H1 (cell line): ENCODE measurements around the gene PRSS50. TPM values are rescaled to one million over a fixed set of nuclear protein-coding genes. Genes with fewer than 3 reads are reported as not detected.

Source experiments
- CTCF ChIA-PET: fragments of 300-600 bp; sonication (Branson Sonifier 250); formaldehyde crosslinking; loops from one replicate; lab custom pipeline; 2021; ENCODE audit not compliant: partially characterized antibody; lab: Charles Lee
- POLR2A ChIA-PET: fragments of 300-600 bp; sonication (Branson Sonifier 250); formaldehyde crosslinking; loops from one replicate; lab custom pipeline; 2021; ENCODE audit warnings: inconsistent platforms; ENCODE audit not compliant: partially characterized antibody; lab: Charles Lee
- DNase-seq, 2 experiments: peaks; one replicate each; pipeline versions ENCODE4 v3.0.0 to v3.0.0-alpha.2; 2010 to 2022; ENCODE audit warnings: low spot score in 2 of 2, low read depth in 1 of 2, mixed read lengths in 1 of 2
- FAIRE-seq: peaks from 2 replicates; lab custom pipeline; 2011; peaks lifted over from hg19 to GRCh38; lab: Jason Lieb, UNC
- H2AFZ ChIP-seq: 2 replicates; pipeline ENCODE4 v1.8.1; 2012; ENCODE audit warnings: low read length, inconsistent platforms
- H2AK5ac ChIP-seq: 2 replicates; pipeline ENCODE4 v1.6.1; 2013; ENCODE audit warnings: low read depth, low read length
- H2BK120ac ChIP-seq: replicated peaks from 2 replicates; pipeline ENCODE3; 2013; ENCODE audit warnings: low read depth, low read length, inconsistent platforms
- H2BK12ac ChIP-seq: 2 replicates; pipeline ENCODE4 v1.6.1; 2013; ENCODE audit warnings: low read depth, low read length
- H2BK15ac ChIP-seq: 2 replicates; pipeline ENCODE4 v1.6.1; 2013; ENCODE audit warnings: low read length
- H2BK20ac ChIP-seq: 2 replicates; pipeline ENCODE4 v1.6.1; 2013; ENCODE audit warnings: low read length
- H2BK5ac ChIP-seq: 2 replicates; pipeline ENCODE4 v1.6.1; 2013; ENCODE audit warnings: low read depth, low read length
- H3K14ac ChIP-seq: 2 replicates; pipeline ENCODE4 v1.6.1; 2013; ENCODE audit warnings: inconsistent platforms; ENCODE audit not compliant: insufficient read length
- H3K18ac ChIP-seq: 2 replicates; pipeline ENCODE4 v1.6.1; 2013; ENCODE audit warnings: low read length; ENCODE audit errors: extremely low read depth
- H3K23ac ChIP-seq: 2 replicates; pipeline ENCODE4 v1.6.1; 2013; ENCODE audit warnings: inconsistent platforms; ENCODE audit not compliant: insufficient read length
- H3K23me2 ChIP-seq: 2 replicates; pipeline ENCODE4 v1.6.1; 2013; ENCODE audit warnings: low read depth, low read length
- H3K27ac ChIP-seq: 2 replicates; pipeline ENCODE4 v1.6.1; 2011; ENCODE audit warnings: low read depth, low read length, inconsistent platforms
- H3K27me3 ChIP-seq, 4 experiments: replicated peaks in 1 of 4; 1 replicate in 1 of 4; 2 replicates in 3 of 4; pipeline versions ENCODE4 v1.6.1 to v1.8.1; 2011 to 2013; ENCODE audit warnings: low read length in 3 of 4, mild to moderate bottlenecking in 3 of 4, inconsistent platforms in 2 of 4, mixed read lengths in 2 of 4, moderate library complexity in 1 of 4; ENCODE audit not compliant: control insufficient read depth in 3 of 4, insufficient read depth in 3 of 4; ENCODE audit errors: extremely low read depth in 1 of 4
- H3K36me3 ChIP-seq, 4 experiments: 2 replicates each; pipeline versions ENCODE4 v1.6.1 to v1.8.1; 2011 to 2013; ENCODE audit warnings: mild to moderate bottlenecking in 4 of 4, low read length in 3 of 4, moderate library complexity in 2 of 4, control low read depth in 1 of 4, inconsistent platforms in 1 of 4; ENCODE audit not compliant: insufficient read depth in 4 of 4, control insufficient read depth in 2 of 4
- H3K4ac ChIP-seq: replicated peaks from 2 replicates; pipeline ENCODE3; 2013; ENCODE audit warnings: low read length, low read depth, mixed read lengths, inconsistent platforms; ENCODE audit not compliant: insufficient read length
- H3K4me1 ChIP-seq, 4 experiments: replicated peaks in 1 of 4; 1 replicate in 1 of 4; 2 replicates in 3 of 4; pipeline versions ENCODE4 v1.6.1 to v1.8.1; 2011 to 2013; ENCODE audit warnings: low read length in 3 of 4, inconsistent platforms in 2 of 4, mixed read lengths in 1 of 4; ENCODE audit not compliant: insufficient read depth in 4 of 4, control insufficient read depth in 3 of 4
- H3K4me2 ChIP-seq, 2 experiments: 2 replicates each; pipeline versions ENCODE4 v1.6.1 to v1.8.1; 2011 to 2013; ENCODE audit warnings: low read depth in 2 of 2, low read length in 2 of 2, control low read depth in 1 of 2, inconsistent platforms in 1 of 2, mild to moderate bottlenecking in 1 of 2; ENCODE audit not compliant: insufficient read depth in 1 of 2
- H3K4me3 ChIP-seq, 4 experiments: fragments of 200-600, 300-600 bp in 1 of 4; sonication (generic), shearing (Covaris generic), sonication (Bioruptor Twin) in 1 of 4; 2 replicates each; pipeline versions ENCODE4 v1.5.1 to v1.8.1; 2011 to 2016; ENCODE audit warnings: low read length in 4 of 4, low read depth in 3 of 4, control low read depth in 2 of 4, inconsistent platforms in 2 of 4, mild to moderate bottlenecking in 2 of 4, mixed read lengths in 1 of 4, moderate library complexity in 1 of 4; ENCODE audit not compliant: insufficient read depth in 2 of 4; ENCODE audit errors: extremely low read depth in 1 of 4
- H3K56ac ChIP-seq: replicated peaks from 2 replicates; pipeline ENCODE3; 2013; ENCODE audit warnings: low read depth, mild to moderate bottlenecking, mixed read lengths, low read length, inconsistent platforms; ENCODE audit not compliant: insufficient read length
- H3K79me1 ChIP-seq: 2 replicates; pipeline ENCODE4 v1.6.1; 2013; ENCODE audit warnings: low read depth, low read length, control low read depth
- H3K79me2 ChIP-seq, 2 experiments: 2 replicates each; pipeline versions ENCODE4 v1.6.1 to v1.8.1; 2012 to 2013; ENCODE audit warnings: low read length in 2 of 2, mild to moderate bottlenecking in 2 of 2, inconsistent platforms in 1 of 2; ENCODE audit not compliant: insufficient read depth in 2 of 2, control insufficient read depth in 1 of 2
- H3K9ac ChIP-seq, 4 experiments: replicated peaks in 1 of 4; 1 replicate in 1 of 4; 2 replicates in 3 of 4; pipeline versions ENCODE4 v1.6.1 to v1.8.1; 2011 to 2013; ENCODE audit warnings: low read depth in 3 of 4, low read length in 3 of 4, control low read depth in 2 of 4, mild to moderate bottlenecking in 2 of 4, moderate library complexity in 2 of 4, inconsistent platforms in 1 of 4; ENCODE audit errors: extremely low read depth in 1 of 4
- H3K9me3 ChIP-seq, 2 experiments: 2 replicates each; pipeline versions ENCODE4 v1.6.1 to v1.8.1; 2012 to 2013; ENCODE audit warnings: mild to moderate bottlenecking in 2 of 2, moderate library complexity in 2 of 2, control low read depth in 1 of 2, inconsistent platforms in 1 of 2, low read depth in 1 of 2, low read length in 1 of 2, mixed read lengths in 1 of 2; ENCODE audit not compliant: insufficient read depth in 2 of 2
- H4K20me1 ChIP-seq, 2 experiments: replicated peaks in 1 of 2; 2 replicates each; pipeline versions ENCODE3 to v1.8.1; 2011 to 2013; ENCODE audit warnings: inconsistent platforms in 2 of 2, low read length in 2 of 2, mild to moderate bottlenecking in 1 of 2; ENCODE audit not compliant: insufficient read depth in 2 of 2, control insufficient read depth in 1 of 2
- H4K5ac ChIP-seq: 2 replicates; pipeline ENCODE4 v1.6.1; 2013; ENCODE audit warnings: low read length, low read depth, mixed read lengths, inconsistent platforms; ENCODE audit not compliant: insufficient read length
- H4K8ac ChIP-seq: 2 replicates; pipeline ENCODE4 v1.8.0; 2013; ENCODE audit warnings: mild to moderate bottlenecking, moderate library complexity, low read length, inconsistent platforms; ENCODE audit not compliant: insufficient read depth; ENCODE audit errors: extremely low read depth
- H4K91ac ChIP-seq: replicated peaks from 2 replicates; pipeline ENCODE3; 2013; ENCODE audit warnings: low read length, mixed read lengths, inconsistent platforms; ENCODE audit not compliant: insufficient read length
- CHD2 ChIP-seq: IDR thresholded peaks from 2 replicates; pipeline ENCODE4 v1.6.1; 2012; ENCODE audit warnings: low read length, improper control_type of control experiment
- JUND ChIP-seq: IDR thresholded peaks from 2 replicates; pipeline ENCODE4 v1.6.1; 2011; ENCODE audit warnings: mild to moderate bottlenecking, improper control_type of control experiment, low read length
- KDM5A ChIP-seq: fragments of 200-600 bp; IDR thresholded peaks from 2 replicates; pipeline ENCODE4 v1.7.1; 2012; ENCODE audit warnings: mild to moderate bottlenecking, low read length, inconsistent platforms, mixed read lengths
- RAD21 ChIP-seq, 2 experiments: IDR thresholded peaks in 1 of 2; conservative IDR thresholded peaks in 1 of 2; 2 replicates each; pipeline ENCODE4 v1.6.1; 2011; ENCODE audit warnings: low read depth in 2 of 2, low read length in 2 of 2, improper control_type of control experiment in 1 of 2, inconsistent platforms in 1 of 2, mild to moderate bottlenecking in 1 of 2, moderate library complexity in 1 of 2
- SP2 ChIP-seq: IDR thresholded peaks from 2 replicates; pipeline ENCODE4 v1.6.1; 2012; ENCODE audit warnings: mild to moderate bottlenecking, low read length, inconsistent platforms
- WGBS, 2 experiments: shearing (Covaris generic) in 1 of 2; methylation state at CpG; one replicate each; pipeline versions ENCODE4 v1.1.6 to v1.1.7; 2013 to 2015; ENCODE audit warnings: low lambda C conversion rate in 2 of 2, mixed read lengths in 2 of 2, inconsistent platforms in 1 of 2, low coverage in 1 of 2, missing lambda C conversion rate in 1 of 2; ENCODE audit not compliant: insufficient replicate concordance in 2 of 2, insufficient coverage in 1 of 2, insufficient read length in 1 of 2; ENCODE audit errors: extremely low coverage in 1 of 2, missing lambda C conversion rate in 1 of 2; 5-methylcytosine and 5-hydroxymethylcytosine counted together
- polyA plus RNA-seq, 7 experiments: library from polyadenylated mRNA; depleted of rRNA in 3 of 7; stranded (reverse) in 5 of 7; unstranded in 2 of 7; fragments of >200 nt in 5 of 7; fragments of 200-250 nt in 2 of 7; gene quantifications; 1 replicate in 5 of 7; 2 replicates in 1 of 7; 4 replicates in 1 of 7; pipeline versions ENCODE4 v1.2.1 to v1.2.3, GENCODE V29; 2011 to 2013; ENCODE audit warnings: missing spikeins in 2 of 7, mixed read lengths in 2 of 7
- total RNA-seq: library from RNA; stranded (reverse); fragmentation: NEBNext Ultra II Directional; extraction: Animal tissue kit (Norgen Biotek cat#: 25700); gene quantifications from 2 replicates; pipeline ENCODE4 v1.2.1, GENCODE V29; 2021

The PRSS50 gene
- total and polyA plus RNA-seq, 2 of the 8 experiments (the other 6 are each of a cell fraction or from before 2014, with no cell fraction given), result 0.47 to 0.71 TPM

- H2BK20ac ChIP-seq, result no peak overlapping the region
- no peaks in the 10 kb centered on the region for H3K79me2 ChIP-seq
- no peak overlapping the region for H3K27ac ChIP-seq
- peaks cover 2 to 24% (median 20%) of the 10 kb centered on the region in 4 experiments; a peak in 6 of 7 replicates for H3K27me3 ChIP-seq
- no peak overlapping the region for H2AK5ac ChIP-seq
- no peak for DNase-seq
- POLR2A ChIA-PET, result interaction anchor here (0.9 to 1.5 kb wide), 2 partner anchors 12 to 209 kb away, joined by 3 to 4 read pairs; no protein-coding TSS in a partner anchor
- FAIRE-seq, result no peak
- no peaks in the 10 kb centered on the region for H3K9me3 ChIP-seq
- H4K5ac ChIP-seq, result no peak overlapping the region
- no peak overlapping the region for H3K4me3 ChIP-seq
- no peak overlapping the region for H3K56ac ChIP-seq
- no peak overlapping the region for H4K91ac ChIP-seq
- 82% methylated on average over 4 of the region's 4 CpGs; no CpG with 5 or more reads in 1 of the 2 experiments for WGBS, 2 experiments
- H3K9ac ChIP-seq, result no peak overlapping the region
- no peak overlapping the region for H3K4me2 ChIP-seq
- H3K23ac ChIP-seq, result no peak overlapping the region
- no peak overlapping the region for H3K14ac ChIP-seq
- no peaks in the 10 kb centered on the region for H3K79me1 ChIP-seq
- peaks cover 2% of the 10 kb centered on the region in 2 experiments for H4K20me1 ChIP-seq
- H3K4ac ChIP-seq, result no peak overlapping the region
- no peak overlapping the region; the same call in 1 of the 2 replicates for H4K8ac ChIP-seq
- no peaks in the 10 kb centered on the region for H3K36me3 ChIP-seq
- H2AFZ ChIP-seq, result no peak overlapping the region
- peaks cover 0 to 9% (median 2%) of the 10 kb centered on the region in 4 experiments; a peak in 4 of 7 replicates for H3K4me1 ChIP-seq
- TF ChIP-seq CHD2, result no peak
- TF ChIP-seq KDM5A, result no peak
- no peak for TF ChIP-seq SP2
- TF ChIP-seq RAD21 (IDR thresholded peaks at IDR 0.05 in 1 of 2, conservative IDR thresholded peaks at IDR 0.05 in 1 of 2; ENCODE audit: low read depth in 2 of 2, low read length in 2 of 2), result no peak
- no peak for TF ChIP-seq JUND
- H2BK12ac ChIP-seq, result no peak overlapping the region
- CTCF ChIA-PET, result interaction anchor here (0.7 to 3.0 kb wide), 24 partner anchors 9 to 238 kb away, joined by 3 to 17 read pairs (median 4); partner anchors contain the start of genes LTF and PRSS50
- no peak overlapping the region for H2BK5ac ChIP-seq
- H3K23me2 ChIP-seq, result no peaks in the 10 kb centered on the region; the same call in 1 of the 2 replicates
- H2BK15ac ChIP-seq, result no peak overlapping the region
- H3K18ac ChIP-seq, result no peak overlapping the region
- H2BK120ac ChIP-seq, result no peak overlapping the region
These were observed 14.6 kb downstream of the PRSS50 start for GRCh38 chr3:46703013-46703520.
